ENCODE results near the gene MORN5.

Gene MORN5

GRCh38 chr9:122244349-122244748, 84.6 kb downstream of the MORN5 start:
- no peak for DNase-seq

GRCh38 chr9:122246666-122247065, 87.0 kb downstream of the MORN5 start:
- DNase-seq, result no peak

DNA sequence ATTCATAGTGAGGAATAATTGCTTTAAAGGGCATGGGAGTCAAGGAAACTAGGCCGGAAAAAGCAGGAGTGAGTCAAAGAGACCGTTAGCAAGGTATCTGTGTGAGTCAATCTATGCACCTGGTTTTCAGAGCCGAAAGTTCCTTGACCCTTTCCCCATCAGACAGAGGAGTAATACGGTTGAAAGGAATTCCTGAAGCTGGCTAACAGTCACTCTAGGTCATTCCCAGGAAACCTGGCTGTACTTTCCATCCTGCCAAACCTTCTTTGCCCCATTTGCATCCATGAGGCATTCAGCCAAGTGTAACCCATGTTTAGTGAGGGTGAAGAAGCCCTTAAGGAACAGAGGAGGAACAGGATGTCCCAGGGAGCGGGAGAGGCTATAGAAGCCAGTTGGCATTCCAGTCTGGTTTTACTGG, 88.7 kb downstream of the MORN5 start:
- no peak for DNase-seq

Measured in NCI-H2029 treated with DMSO at 0.1 percent for 48 hours (cell line).